Measurements from ENCODE around the gene GABRB3.

The GABRB3 gene

GRCh38 chr15:26624128-26624527 lies 148.7 kb downstream of the GABRB3 start:
- H3K4me3 ChIP-seq (ENCODE audit: low read depth, low read length) = no peak overlapping the region
- no peak overlapping the region for H2BK12ac ChIP-seq (ENCODE audit: low read length)
- H3K18ac ChIP-seq (ENCODE audit: low read length) = no peak overlapping the region
- no peak overlapping the region for H4K8ac ChIP-seq (ENCODE audit: low read depth, low read length)
- WGBS (ENCODE audit: extremely low coverage, insufficient coverage, insufficient read length) = no CpG with 5 or more reads among the region's 17 CpGs
- no peaks in the 10 kb centered on the region for H3K79me1 ChIP-seq (ENCODE audit: low read length)
- H2AFZ ChIP-seq (ENCODE audit: insufficient read depth, low read length, poor library complexity) = no peak overlapping the region
- H4K91ac ChIP-seq (ENCODE audit: low read depth, low read length) = no peak overlapping the region
- H3K4me2 ChIP-seq (ENCODE audit: low read length) = no peak overlapping the region
- H3K4me1 ChIP-seq (ENCODE audit: control insufficient read depth in 1 of 2, insufficient read depth in 2 of 2, low read length in 2 of 2) = no peaks in the 10 kb centered on the region
- no peak overlapping the region for H2BK120ac ChIP-seq (ENCODE audit: insufficient read depth, low read length, poor library complexity)
- H2AK5ac ChIP-seq (ENCODE audit: low read length) = no peak overlapping the region
- H3K9me3 ChIP-seq (ENCODE audit: insufficient read depth, low read depth, low read length) = peaks cover 4% of the 10 kb centered on the region
- H3K36me3 ChIP-seq (ENCODE audit: control insufficient read depth in 1 of 2, insufficient read depth in 2 of 2, low read length in 2 of 2) = no peaks in the 10 kb centered on the region
- no peak overlapping the region for H2BK5ac ChIP-seq (ENCODE audit: low read depth, low read length, poor library complexity)
- H3K14ac ChIP-seq (ENCODE audit: low read length) = no peak overlapping the region
- H3K79me2 ChIP-seq (ENCODE audit: control insufficient read depth, insufficient read depth, low read length, poor library complexity) = no peaks in the 10 kb centered on the region
- no peaks in the 10 kb centered on the region for H3K27me3 ChIP-seq (ENCODE audit: insufficient read depth, low read length)
- no peak overlapping the region for H3K4ac ChIP-seq (ENCODE audit: low read depth, low read length)
- H3K27ac ChIP-seq (ENCODE audit: low read depth, low read length) = no peak overlapping the region
- DNase-seq = no peak
- no peak overlapping the region for H4K12ac ChIP-seq (ENCODE audit: low read depth, low read length)
- H3K9ac ChIP-seq (ENCODE audit: low read length) = no peak overlapping the region
- H3K23ac ChIP-seq (ENCODE audit: low read length) = no peak overlapping the region

- no peak overlapping the region for H3K14ac ChIP-seq (ENCODE audit: low read length)
- H3K4me1 ChIP-seq (ENCODE audit: control insufficient read depth in 1 of 2, insufficient read depth in 2 of 2, low read length in 2 of 2) = no peaks in the 10 kb centered on the region
- H4K91ac ChIP-seq (ENCODE audit: low read depth, low read length) = no peak overlapping the region
- no peak overlapping the region for H3K23ac ChIP-seq (ENCODE audit: low read length)
- no peak overlapping the region for H2BK120ac ChIP-seq (ENCODE audit: insufficient read depth, low read length, poor library complexity)
- DNase-seq = no peak
- no peak overlapping the region for H2AFZ ChIP-seq (ENCODE audit: insufficient read depth, low read length, poor library complexity)
- H4K8ac ChIP-seq (ENCODE audit: low read depth, low read length) = no peak overlapping the region
- H3K27ac ChIP-seq (ENCODE audit: low read depth, low read length) = no peak overlapping the region
- no peaks in the 10 kb centered on the region for H3K36me3 ChIP-seq (ENCODE audit: control insufficient read depth in 1 of 2, insufficient read depth in 2 of 2, low read length in 2 of 2)
- H2BK5ac ChIP-seq (ENCODE audit: low read depth, low read length, poor library complexity) = no peak overlapping the region
- no peak overlapping the region for H2AK5ac ChIP-seq (ENCODE audit: low read length)
- no CpG with 5 or more reads among the region's 9 CpGs for WGBS (ENCODE audit: extremely low coverage, insufficient coverage, insufficient read length)
- no peak overlapping the region for H3K4me3 ChIP-seq (ENCODE audit: low read depth, low read length)
- no peaks in the 10 kb centered on the region for H3K27me3 ChIP-seq (ENCODE audit: insufficient read depth, low read length)
- peaks cover 2% of the 10 kb centered on the region for H3K9me3 ChIP-seq (ENCODE audit: insufficient read depth, low read depth, low read length)
- H3K4ac ChIP-seq (ENCODE audit: low read depth, low read length) = no peak overlapping the region
- H3K4me2 ChIP-seq (ENCODE audit: low read length) = no peak overlapping the region
- H3K79me2 ChIP-seq (ENCODE audit: control insufficient read depth, insufficient read depth, low read length, poor library complexity) = no peaks in the 10 kb centered on the region
- no peaks in the 10 kb centered on the region for H3K79me1 ChIP-seq (ENCODE audit: low read length)
- H4K12ac ChIP-seq (ENCODE audit: low read depth, low read length) = no peak overlapping the region
- no peak overlapping the region for H3K18ac ChIP-seq (ENCODE audit: low read length)
- H3K9ac ChIP-seq (ENCODE audit: low read length) = no peak overlapping the region
- H2BK12ac ChIP-seq (ENCODE audit: low read length) = no peak overlapping the region
Observed at GRCh38 chr15:26623071-26623470, 149.8 kb downstream of the GABRB3 start.

DNA sequence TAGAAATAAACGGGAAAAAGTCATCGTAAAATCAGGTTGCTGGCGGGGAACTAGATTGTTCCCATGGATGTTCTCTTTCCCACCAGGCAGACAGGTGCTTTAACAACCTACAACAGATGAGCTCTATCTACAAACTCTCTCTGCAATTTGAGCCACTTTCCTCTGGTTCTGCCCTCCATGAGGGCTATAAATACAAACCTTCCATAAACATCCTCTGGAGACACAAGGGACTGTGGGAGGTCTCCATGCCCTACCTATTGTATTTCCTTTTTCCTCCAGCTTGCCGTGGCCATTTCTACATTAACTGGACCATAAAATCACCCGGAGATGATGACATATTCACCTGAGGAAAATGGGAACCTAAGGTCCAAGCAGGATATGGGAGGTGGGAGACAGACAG lies 151.1 kb downstream of the GABRB3 start:
- Histone ChIP-seq H4K12ac (ENCODE audit: low read depth, low read length) (no peak overlapping the region), H3K4ac (ENCODE audit: low read depth, low read length) (no peak overlapping the region), H2BK120ac (ENCODE audit: insufficient read depth, low read length, poor library complexity) (no peak overlapping the region), H3K36me3 (ENCODE audit: control insufficient read depth in 1 of 2, insufficient read depth in 2 of 2, low read length in 2 of 2) (no peaks in the 10 kb centered on the region), H3K23ac (ENCODE audit: low read length) (no peak overlapping the region), H2AFZ (ENCODE audit: insufficient read depth, low read length, poor library complexity) (no peak overlapping the region), H2BK12ac (ENCODE audit: low read length) (no peak overlapping the region), H3K18ac (ENCODE audit: low read length) (no peak overlapping the region), H2AK5ac (ENCODE audit: low read length) (no peak overlapping the region), H2BK5ac (ENCODE audit: low read depth, low read length, poor library complexity) (no peak overlapping the region), H3K4me3 (ENCODE audit: low read depth, low read length) (no peak overlapping the region), H3K9me3 (ENCODE audit: insufficient read depth, low read depth, low read length) (peaks cover 2% of the 10 kb centered on the region), H3K27me3 (ENCODE audit: insufficient read depth, low read length) (no peaks in the 10 kb centered on the region), H3K9ac (ENCODE audit: low read length) (no peak overlapping the region), H3K79me2 (ENCODE audit: control insufficient read depth, insufficient read depth, low read length, poor library complexity) (no peaks in the 10 kb centered on the region), H4K8ac (ENCODE audit: low read depth, low read length) (no peak overlapping the region), H3K79me1 (ENCODE audit: low read length) (no peaks in the 10 kb centered on the region), H3K4me1 (ENCODE audit: control insufficient read depth in 1 of 2, insufficient read depth in 2 of 2, low read length in 2 of 2) (no peaks in the 10 kb centered on the region), H3K14ac (ENCODE audit: low read length) (no peak overlapping the region), H4K91ac (ENCODE audit: low read depth, low read length) (no peak overlapping the region), H3K4me2 (ENCODE audit: low read length) (no peak overlapping the region), H3K27ac (ENCODE audit: low read depth, low read length) (no peak overlapping the region)
- no CpG with 5 or more reads among the region's 5 CpGs for WGBS (ENCODE audit: extremely low coverage, insufficient coverage, insufficient read length)
- no peak for DNase-seq

GRCh38 chr15:26620528-26621458 lies 152.1 kb downstream of the GABRB3 start:
- H3K9me3 ChIP-seq (ENCODE audit: insufficient read depth, low read depth, low read length) = peaks cover 2% of the 10 kb centered on the region
- H3K4me3 ChIP-seq (ENCODE audit: low read depth, low read length) = no peak overlapping the region
- H3K4ac ChIP-seq (ENCODE audit: low read depth, low read length) = no peak overlapping the region
- no peak overlapping the region for H4K12ac ChIP-seq (ENCODE audit: low read depth, low read length)
- no peak overlapping the region for H4K8ac ChIP-seq (ENCODE audit: low read depth, low read length)
- no peaks in the 10 kb centered on the region for H3K79me1 ChIP-seq (ENCODE audit: low read length)
- H3K79me2 ChIP-seq (ENCODE audit: control insufficient read depth, insufficient read depth, low read length, poor library complexity) = no peaks in the 10 kb centered on the region
- H2BK5ac ChIP-seq (ENCODE audit: low read depth, low read length, poor library complexity) = no peak overlapping the region
- no peaks in the 10 kb centered on the region for H3K27me3 ChIP-seq (ENCODE audit: insufficient read depth, low read length)
- no CpG with 5 or more reads among the region's 10 CpGs for WGBS (ENCODE audit: extremely low coverage, insufficient coverage, insufficient read length)
- no peak overlapping the region for H3K23ac ChIP-seq (ENCODE audit: low read length)
- H3K18ac ChIP-seq (ENCODE audit: low read length) = no peak overlapping the region
- no peaks in the 10 kb centered on the region for H3K36me3 ChIP-seq (ENCODE audit: control insufficient read depth in 1 of 2, insufficient read depth in 2 of 2, low read length in 2 of 2)
- no peak overlapping the region for H2BK120ac ChIP-seq (ENCODE audit: insufficient read depth, low read length, poor library complexity)
- no peak overlapping the region for H3K27ac ChIP-seq (ENCODE audit: low read depth, low read length)
- H3K9ac ChIP-seq (ENCODE audit: low read length) = no peak overlapping the region
- H3K4me1 ChIP-seq (ENCODE audit: control insufficient read depth in 1 of 2, insufficient read depth in 2 of 2, low read length in 2 of 2) = peaks cover 2 to 3% of the 10 kb centered on the region in 2 experiments
- H2AK5ac ChIP-seq (ENCODE audit: low read length) = no peak overlapping the region
- no peak overlapping the region for H3K14ac ChIP-seq (ENCODE audit: low read length)
- H4K91ac ChIP-seq (ENCODE audit: low read depth, low read length) = no peak overlapping the region
- H2AFZ ChIP-seq (ENCODE audit: insufficient read depth, low read length, poor library complexity) = no peak overlapping the region
- H2BK12ac ChIP-seq (ENCODE audit: low read length) = no peak overlapping the region
- no peak overlapping the region for H3K4me2 ChIP-seq (ENCODE audit: low read length)
- no peak for DNase-seq

Measured in trophoblast cell (in vitro differentiated cells and primary cell).